GM19193 (cell line): ENCODE data around the gene XRRA1.

Experiments used
- POLR2A ChIP-seq: IDR thresholded peaks from 4 replicates; pipeline ENCODE4 v1.6.1; 2011; ENCODE audit not compliant: insufficient read depth, insufficient read length; ENCODE audit errors: extremely low read depth

Gene XRRA1

DNA sequence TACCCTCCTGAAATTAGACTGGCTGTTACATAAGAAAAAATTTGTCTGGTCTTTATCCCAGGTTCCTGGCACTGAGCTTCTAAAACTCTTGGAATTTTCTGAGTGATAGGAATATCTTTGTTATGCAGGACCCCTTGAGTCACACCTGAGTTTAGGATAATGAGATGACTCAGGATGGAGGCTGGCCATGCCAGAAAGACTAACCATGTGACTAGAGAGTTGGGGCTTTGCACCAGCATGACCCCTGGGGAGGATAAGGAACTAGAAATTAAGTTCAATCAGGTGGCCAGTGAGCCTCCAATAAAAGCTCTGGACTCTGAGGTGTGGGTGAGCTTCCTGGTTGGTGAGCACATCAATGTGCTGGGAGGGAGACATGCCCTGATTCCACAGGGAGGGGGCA, 88.1 kb downstream of the XRRA1 start:
- TF ChIP-seq POLR2A, result no peak

DNA sequence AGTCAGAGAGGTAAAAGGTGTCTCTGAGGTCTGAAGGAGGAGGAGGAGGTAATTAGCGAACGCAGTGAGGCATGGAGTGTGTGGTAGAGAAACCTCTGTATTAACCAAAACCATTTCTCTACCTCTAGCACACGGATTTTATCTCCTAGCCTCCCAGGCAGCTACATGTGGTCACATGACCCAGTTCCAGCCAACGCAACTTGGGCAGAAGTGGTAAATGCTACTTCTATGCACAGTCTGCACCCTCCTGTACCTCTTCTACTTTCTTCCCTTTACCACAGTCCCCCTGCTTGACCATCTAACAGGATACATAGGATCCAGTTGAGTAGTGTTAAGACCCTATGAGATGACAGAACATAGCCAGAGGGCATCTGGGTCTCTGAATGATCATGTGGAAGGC, 95.7 kb downstream of the XRRA1 start:
- TF ChIP-seq POLR2A, result no peak

DNA sequence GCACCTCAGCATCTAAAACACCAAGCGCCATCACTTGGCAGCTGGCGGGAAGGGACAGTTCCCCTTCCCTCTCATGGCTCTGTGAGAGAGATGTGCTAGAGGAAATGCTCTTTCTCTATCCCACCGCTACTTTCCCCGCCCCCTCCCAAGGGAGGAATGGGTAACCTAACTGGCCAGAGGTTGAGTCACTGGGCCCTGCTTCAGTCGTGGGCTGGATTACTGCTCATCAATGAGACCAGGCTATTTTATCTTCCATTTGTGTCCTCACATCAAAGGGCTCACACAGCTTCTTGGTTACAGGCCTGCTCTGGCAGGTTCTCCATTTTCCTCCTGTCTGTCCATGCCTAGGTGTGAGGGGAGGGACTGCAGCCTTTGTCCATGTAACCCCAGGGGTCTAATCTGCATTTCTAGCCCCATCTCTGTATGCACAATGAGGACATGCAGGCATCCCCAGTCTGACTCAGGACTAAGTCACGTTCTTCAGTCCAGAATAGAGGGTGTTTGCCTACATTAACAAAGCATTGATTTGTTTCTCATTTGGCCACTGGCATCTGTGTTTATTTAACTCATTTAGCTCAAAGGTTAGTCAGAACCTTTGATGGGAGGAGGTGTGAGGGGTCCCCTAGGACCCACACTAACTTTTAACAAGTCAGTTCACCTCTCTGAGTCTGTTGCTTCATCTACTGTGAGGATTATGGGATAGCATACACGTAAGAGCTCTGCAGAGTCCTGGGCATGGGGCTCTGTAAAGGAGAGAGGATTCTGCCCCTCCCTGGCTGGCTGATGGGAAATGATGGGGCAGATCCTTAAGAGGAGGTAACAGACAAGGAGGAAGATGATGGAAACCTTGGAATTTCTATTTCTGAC, 99.1 kb downstream of the XRRA1 start:
- no peak for TF ChIP-seq POLR2A

DNA sequence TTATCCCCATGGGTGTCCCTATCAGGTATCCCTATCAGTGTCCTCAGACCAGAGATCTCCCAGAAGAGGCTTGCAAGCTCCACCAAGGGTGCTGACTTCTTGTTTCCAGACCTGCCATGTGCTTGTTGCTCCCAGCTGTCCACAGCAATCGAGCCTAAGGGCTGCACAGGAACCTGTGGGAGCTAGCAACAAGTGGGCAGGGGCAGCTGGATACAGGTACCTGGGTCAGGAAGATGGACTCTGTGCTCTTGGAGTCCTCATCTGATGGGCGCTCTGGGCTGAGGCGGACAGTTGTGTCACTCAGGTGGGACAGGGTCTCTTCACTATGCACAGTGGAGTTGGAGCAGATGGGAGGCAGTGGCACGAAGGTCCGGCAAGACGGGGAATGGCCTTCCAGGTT, 101.0 kb downstream of the XRRA1 start:
- no peak for TF ChIP-seq POLR2A

DNA sequence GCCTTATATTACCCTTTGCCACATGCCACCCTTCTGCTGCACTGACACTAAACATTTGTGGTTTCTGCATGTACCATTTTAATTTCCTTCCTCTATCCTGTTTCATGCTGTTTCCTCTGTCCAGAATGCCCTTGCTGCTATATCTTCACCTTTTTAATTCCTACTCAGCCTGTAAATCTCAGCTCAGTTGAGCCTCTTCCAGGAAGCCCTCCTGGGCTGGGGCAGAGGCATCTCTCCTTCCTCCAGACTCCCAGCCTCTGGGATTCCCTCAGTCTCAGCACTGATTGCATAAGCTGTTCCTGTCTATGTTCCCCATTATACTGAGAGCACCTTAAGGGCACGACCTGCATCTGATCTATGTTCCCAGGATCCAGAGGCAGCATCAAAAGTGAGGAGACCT, 101.5 kb downstream of the XRRA1 start:
- TF ChIP-seq POLR2A, result no peak

DNA sequence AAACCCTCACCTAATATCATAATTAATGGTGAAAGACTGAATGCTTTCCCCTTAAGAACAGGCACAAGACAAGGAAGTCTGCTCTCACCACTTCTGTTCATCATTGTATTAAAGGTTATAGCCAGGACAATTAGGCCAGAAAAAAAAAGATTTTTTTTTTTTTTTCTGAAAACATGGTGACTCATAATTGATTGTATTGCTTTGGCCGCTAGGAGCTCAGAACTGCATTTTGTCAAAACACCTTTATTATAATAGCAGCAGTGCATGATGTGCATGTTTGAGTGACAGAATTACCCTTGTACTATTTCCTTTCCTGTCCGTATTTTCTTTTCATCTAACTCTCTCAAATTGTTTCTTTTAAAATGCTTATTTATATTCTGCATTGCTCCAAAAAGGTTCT, 102.1 kb downstream of the XRRA1 start:
- no peak for TF ChIP-seq POLR2A

DNA sequence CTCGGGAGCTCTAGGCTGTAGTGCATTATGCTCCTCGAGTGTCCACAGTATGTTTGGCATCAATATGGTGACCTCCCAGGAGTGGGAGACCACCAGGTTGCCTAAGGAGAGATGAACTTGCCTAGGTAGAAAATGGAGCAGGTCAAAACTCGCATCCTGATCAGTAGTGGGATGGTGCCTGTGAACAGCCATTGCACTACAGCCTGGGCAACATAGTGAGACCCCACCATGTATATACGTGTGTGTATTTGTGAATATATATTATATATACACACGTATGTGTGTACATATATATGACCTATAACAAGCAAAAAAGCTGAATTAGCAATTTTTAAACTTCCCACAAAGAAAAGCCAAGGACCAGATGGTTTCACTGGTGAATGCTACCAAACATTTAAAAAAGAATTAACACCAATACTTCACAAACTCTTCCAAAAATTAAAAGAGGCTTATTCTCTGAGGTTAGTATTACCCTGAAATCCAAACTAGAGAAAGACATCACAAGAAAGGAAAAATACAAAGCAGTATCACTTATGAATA, 102.8 kb downstream of the XRRA1 start:
- no peak for TF ChIP-seq POLR2A

DNA sequence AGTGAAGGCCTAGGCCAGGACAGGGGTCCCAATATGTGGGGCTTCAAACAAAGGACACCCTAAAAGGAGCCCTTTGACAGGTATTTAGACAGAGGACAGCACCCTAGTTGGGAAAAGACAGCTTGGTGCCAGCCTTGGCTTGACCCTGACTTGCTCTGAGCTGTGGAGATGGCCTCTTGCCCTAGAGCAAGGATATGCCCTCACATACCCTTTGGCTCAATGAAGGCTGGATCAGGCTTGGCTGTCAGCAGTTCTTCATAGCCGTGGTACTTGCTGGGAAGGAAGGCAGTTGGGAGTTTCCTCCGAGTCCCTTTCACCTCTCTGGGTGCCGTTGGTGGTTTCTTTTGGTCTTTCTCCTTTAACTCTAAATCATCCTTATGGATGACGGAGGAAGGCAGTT, 104.0 kb downstream of the XRRA1 start:
- no peak for TF ChIP-seq POLR2A

DNA sequence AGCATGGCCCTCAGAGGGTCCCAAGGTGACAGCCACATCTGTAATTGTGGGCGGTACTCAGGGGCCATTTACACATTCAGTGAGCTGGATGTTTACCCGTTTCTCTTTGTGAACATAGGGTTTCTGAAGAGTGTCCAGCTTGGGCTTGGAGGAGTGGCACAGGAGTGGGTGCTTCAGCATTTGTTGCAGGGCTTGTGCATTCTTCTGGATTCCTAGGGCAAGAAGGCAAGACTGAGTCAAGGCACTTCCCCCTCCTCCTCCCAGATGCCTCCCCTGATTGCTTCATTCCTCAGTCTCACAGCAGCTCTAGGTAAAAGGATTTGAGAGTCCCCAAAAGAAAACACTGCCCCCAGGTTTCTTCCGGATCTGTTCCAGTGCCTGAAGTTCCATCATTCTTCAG, 104.8 kb downstream of the XRRA1 start:
- no peak for TF ChIP-seq POLR2A

DNA sequence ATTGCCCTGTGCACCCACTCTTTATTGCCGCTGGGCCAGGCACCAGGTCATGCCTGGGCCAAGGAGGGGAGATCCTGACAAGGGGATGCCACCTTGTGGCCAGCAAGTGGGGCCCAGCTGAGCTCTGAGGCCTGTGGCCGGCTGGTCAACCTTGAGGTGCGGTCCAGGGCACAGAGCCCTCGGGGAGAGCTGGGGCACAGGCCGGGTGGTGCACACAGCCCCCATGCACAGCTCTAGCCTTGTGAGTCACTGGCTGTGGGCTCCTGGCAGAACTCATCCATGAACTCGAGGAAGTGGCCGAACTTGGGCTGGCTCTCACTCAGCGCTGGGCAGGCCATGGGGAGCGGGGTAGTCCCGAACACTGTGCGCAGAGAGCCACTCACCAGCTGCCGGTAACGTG, 105.9 kb downstream of the XRRA1 start:
- TF ChIP-seq POLR2A, result no peak

DNA sequence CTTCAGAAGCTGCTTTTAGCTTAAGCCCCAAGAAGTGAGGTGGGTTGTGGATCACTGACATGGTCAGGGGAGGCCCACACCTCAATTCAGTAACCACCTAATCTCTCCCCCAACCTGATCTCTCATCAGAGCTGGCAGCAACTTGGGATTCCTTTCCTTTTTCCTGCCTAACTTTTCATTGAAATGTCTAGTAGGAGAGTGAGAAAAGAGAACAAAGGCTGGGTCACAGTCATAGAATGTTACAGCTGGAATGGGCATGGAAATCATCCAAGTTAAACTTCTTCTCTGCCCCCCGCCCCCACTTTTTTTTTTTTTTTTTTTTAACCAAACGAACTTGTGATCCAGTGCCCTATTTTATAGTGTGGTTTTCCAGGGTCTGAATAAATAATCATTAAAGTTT, 108.4 kb downstream of the XRRA1 start:
- no peak for TF ChIP-seq POLR2A

DNA sequence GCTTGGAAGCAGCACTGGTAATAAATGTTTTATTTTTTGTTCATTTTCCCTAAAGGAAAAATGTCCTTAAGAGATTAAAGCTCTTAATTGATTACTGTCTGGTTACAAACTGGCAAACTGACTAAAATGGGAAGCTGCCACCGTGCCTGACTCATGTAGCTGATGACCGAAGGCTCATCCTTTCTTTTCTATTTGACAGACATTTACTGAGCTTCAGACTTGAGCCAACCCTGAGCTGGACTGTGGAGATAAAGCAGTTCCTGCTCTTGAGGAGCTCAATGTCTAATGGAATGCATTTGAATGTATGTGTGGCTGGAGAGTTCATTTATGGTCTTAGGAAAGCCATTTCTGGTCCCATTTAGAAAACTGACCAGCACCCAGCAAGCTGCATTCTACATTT, 108.9 kb downstream of the XRRA1 start:
- no peak for TF ChIP-seq POLR2A

DNA sequence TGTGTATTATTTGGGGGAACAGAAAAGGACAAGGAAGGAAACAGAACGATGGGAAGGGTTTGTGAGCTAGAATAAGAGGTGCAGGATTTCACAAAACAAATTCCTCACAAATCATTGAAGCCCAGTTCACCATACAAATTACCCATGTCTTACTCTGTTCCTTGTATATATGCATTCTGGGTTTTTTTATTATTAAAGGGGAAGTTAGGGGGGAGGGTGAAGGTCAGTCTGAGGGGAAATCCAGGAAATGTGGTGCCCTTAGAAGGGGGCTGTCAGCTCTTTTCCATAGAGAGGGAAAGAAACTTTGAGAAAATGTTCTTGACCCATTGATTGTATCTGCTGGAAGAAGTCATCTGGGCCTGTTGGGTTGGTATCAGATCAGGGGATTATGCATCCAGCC, 109.4 kb downstream of the XRRA1 start:
- no peak for TF ChIP-seq POLR2A

DNA sequence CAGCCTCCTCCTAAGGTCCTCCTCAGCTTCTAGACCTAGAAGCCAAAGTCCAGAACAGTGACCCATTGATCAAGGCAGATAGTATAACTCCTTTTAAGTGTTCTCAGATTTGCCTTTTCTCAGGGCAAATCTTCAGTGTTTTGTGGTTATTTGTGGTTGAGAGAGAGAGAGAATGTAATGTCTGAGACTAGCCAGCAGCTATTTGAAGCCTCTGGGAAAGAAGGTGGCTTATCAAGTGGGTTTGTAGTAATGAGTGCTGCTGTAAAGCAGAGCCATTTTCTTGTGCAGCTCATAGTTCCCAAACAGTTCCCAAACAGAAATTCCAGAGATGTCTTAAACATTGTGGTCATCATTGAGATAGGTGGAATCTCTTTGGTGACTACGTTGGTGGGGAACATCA, 110.7 kb downstream of the XRRA1 start:
- TF ChIP-seq POLR2A, result no peak

DNA sequence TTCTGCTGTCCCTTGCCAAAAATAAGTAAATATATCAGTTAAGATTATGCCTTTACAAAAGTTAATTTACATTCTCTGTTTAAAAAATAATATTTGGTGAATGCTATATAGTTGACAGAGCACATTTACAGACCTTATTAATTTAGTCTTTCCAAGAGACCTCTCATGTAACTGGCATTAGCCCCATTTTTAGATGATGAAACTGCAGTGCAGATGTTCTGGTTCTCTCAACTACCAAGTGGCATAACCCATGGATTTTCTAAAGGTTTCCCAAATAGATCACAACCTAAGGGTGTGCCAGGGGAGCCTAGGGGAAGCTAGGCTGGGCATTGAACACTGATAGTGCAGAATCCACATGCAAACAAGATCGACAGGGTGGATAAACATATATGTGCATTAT, 111.7 kb downstream of the XRRA1 start:
- TF ChIP-seq POLR2A, result no peak

DNA sequence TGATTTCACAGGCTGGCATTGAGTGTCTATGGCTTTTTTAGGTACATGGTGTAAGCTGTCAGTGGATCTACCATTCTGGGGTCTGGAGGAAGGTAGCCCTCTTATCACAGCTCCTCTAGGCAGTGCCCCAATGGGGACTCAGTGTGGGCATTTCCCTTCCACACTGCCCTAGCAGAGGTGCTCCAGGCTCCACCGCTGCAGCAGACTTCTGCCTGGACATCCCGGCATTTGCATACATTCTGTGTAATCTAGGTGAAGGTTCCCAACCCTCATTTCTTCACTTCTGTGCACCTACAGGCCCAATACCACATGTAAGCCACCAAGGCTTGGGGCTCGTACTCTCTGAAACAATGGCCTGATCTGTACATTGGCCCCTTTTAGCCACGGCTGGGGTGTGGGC, 122.0 kb downstream of the XRRA1 start:
- TF ChIP-seq POLR2A, result no peak

DNA sequence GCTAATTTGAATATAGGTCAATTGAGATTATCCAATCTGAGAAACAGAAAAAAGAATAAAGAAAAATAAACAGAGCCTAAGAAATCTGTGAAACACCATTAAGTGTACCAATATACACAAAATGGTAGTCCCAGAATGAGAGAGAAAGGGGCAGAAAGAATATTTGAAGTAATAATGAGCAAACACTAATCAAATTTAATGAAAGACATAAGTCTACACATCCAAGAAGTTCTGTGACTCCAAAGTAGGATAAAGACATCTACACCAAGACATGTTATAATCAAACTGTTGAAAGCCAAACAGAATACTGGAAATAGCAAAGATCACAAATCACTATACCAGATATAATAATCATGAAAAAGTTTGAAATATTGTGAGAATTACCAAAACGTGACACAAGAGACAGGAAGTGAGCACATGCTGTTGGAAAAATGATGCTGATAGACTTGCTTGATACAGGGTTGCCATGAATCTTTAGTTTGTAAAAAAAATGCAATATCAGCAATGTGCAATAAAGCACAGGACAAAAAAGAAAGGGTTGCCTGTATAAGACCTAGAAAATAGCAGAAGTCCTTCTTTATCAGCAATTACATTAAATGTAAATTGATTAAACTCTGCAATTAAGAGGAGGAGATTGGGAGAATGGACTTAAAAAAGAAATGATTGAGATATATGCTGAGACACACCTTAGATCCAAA, 124.5 kb downstream of the XRRA1 start:
- TF ChIP-seq POLR2A, result no peak

DNA sequence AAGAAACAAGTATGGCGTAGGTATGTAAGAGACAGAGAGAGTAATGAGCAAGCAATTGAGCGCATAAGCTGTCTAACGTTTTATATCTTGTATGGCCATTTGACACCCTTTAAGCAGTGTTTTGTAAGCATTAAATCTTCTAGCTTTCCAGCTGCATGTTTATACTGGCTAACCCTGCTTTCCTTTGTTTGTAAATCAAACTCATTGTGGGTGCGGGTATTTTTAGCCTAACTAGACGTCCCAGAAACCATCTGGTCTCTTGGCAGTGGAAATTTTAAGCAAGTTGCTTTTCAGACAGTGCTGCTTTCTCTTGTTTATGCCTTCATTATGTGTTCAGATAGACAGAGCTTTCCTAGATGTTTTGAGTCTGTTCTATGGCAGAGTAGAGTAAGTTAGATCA, 126.7 kb downstream of the XRRA1 start:
- TF ChIP-seq POLR2A, result no peak
